HUES48 (cell line): ENCODE data around the gene DBNL.
A peak's percentile ranks its signal among the peaks of the same experiment; 100 is the strongest.

Experiments
- H3K27ac ChIP-seq: one replicate; pipeline ENCODE4 v1.7.0; 2013; ENCODE audit warnings: low read depth, low read length, inconsistent platforms
- H3K27me3 ChIP-seq: 2 replicates; pipeline ENCODE4 v1.6.1; 2013; ENCODE audit warnings: mild to moderate bottlenecking, low read length; ENCODE audit not compliant: control insufficient read depth, insufficient read depth
- H3K36me3 ChIP-seq: 2 replicates; pipeline ENCODE4 v1.6.1; 2013; ENCODE audit warnings: low read length; ENCODE audit not compliant: control insufficient read depth, insufficient read depth
- H3K4me1 ChIP-seq: 2 replicates; pipeline ENCODE4 v1.6.1; 2013; ENCODE audit warnings: mild to moderate bottlenecking, low read length; ENCODE audit not compliant: control insufficient read depth, insufficient read depth
- H3K4me3 ChIP-seq: 2 replicates; pipeline ENCODE4 v1.5.1; 2013; ENCODE audit warnings: mild to moderate bottlenecking, low read depth, low read length
- H3K9ac ChIP-seq: 2 replicates; pipeline ENCODE4 v1.6.1; 2013; ENCODE audit warnings: mild to moderate bottlenecking, low read depth, low read length, moderate library complexity
- H3K9me3 ChIP-seq: 2 replicates; pipeline ENCODE4 v1.6.1; 2013; ENCODE audit warnings: low read length; ENCODE audit not compliant: control insufficient read depth, insufficient read depth

DBNL gene

GRCh38 chr7:44081266-44081748 lies 36.8 kb downstream of the DBNL start:
- Histone ChIP-seq H3K4me3 (peak overlapping the region; percentile 77; the same call in 1 of the 2 replicates), H3K4me1 (0 out of 2 replicates have a peak, but pooled peaks cover 4% of the 10 kb centered on the region), H3K36me3 (peaks cover 47% of the 10 kb centered on the region), H3K9me3 (no peaks in the 10 kb centered on the region), H3K27ac (no peak overlapping the region), H3K27me3 (peaks cover 5% of the 10 kb centered on the region), H3K9ac (no peak overlapping the region)

- H3K36me3 ChIP-seq: peaks cover 33% of the 10 kb centered on the region
- H3K27me3 ChIP-seq: peaks cover 5% of the 10 kb centered on the region
- peak overlapping the region; percentile 34; the same call in 1 of the 2 replicates for H3K9ac ChIP-seq
- no peak overlapping the region for H3K27ac ChIP-seq
- H3K4me1 ChIP-seq: 0 out of 2 replicates have a peak, but pooled peaks cover 4% of the 10 kb centered on the region
- no peaks in the 10 kb centered on the region for H3K9me3 ChIP-seq
- H3K4me3 ChIP-seq: peak overlapping the region; percentile 71
Measured at GRCh38 chr7:44082541-44083207, 38.2 kb downstream of the DBNL start.

- Histone ChIP-seq H3K36me3 (peaks cover 22% of the 10 kb centered on the region), H3K4me1 (0 out of 2 replicates have a peak, but pooled peaks cover 4% of the 10 kb centered on the region), H3K4me3 (no peak overlapping the region), H3K9ac (no peak overlapping the region), H3K27me3 (peaks cover 5% of the 10 kb centered on the region), H3K9me3 (no peaks in the 10 kb centered on the region), H3K27ac (no peak overlapping the region)
Measured at GRCh38 chr7:44083796-44084195, 39.3 kb downstream of the DBNL start.

- H3K4me3 ChIP-seq: no peak overlapping the region
- H3K4me1 ChIP-seq: 0 out of 2 replicates have a peak, but pooled peaks cover 4% of the 10 kb centered on the region
- peaks cover 14% of the 10 kb centered on the region for H3K36me3 ChIP-seq
- H3K27me3 ChIP-seq: peaks cover 5% of the 10 kb centered on the region
- no peak overlapping the region for H3K9ac ChIP-seq
- no peaks in the 10 kb centered on the region for H3K9me3 ChIP-seq
- no peak overlapping the region for H3K27ac ChIP-seq
Measured at GRCh38 chr7:44084701-44085100, 40.2 kb downstream of the DBNL start.

- peaks cover 5% of the 10 kb centered on the region; the same call in 1 of the 2 replicates for H3K36me3 ChIP-seq
- no peak overlapping the region for H3K27ac ChIP-seq
- no peaks in the 10 kb centered on the region for H3K9me3 ChIP-seq
- H3K9ac ChIP-seq: no peak overlapping the region
- no peak overlapping the region for H3K4me3 ChIP-seq
- peaks cover 5% of the 10 kb centered on the region for H3K27me3 ChIP-seq
- 0 out of 2 replicates have a peak, but pooled peaks cover 4% of the 10 kb centered on the region for H3K4me1 ChIP-seq
Measured at GRCh38 chr7:44085546-44085945, 41.0 kb downstream of the DBNL start.

- 0 out of 2 replicates have a peak, but pooled peaks cover 4% of the 10 kb centered on the region for H3K4me1 ChIP-seq
- H3K4me3 ChIP-seq: no peak overlapping the region
- H3K27me3 ChIP-seq: peaks cover 5% of the 10 kb centered on the region
- H3K9me3 ChIP-seq: no peaks in the 10 kb centered on the region
- H3K36me3 ChIP-seq: no peaks in the 10 kb centered on the region
- H3K27ac ChIP-seq: no peak overlapping the region
- no peak overlapping the region for H3K9ac ChIP-seq
Measured at GRCh38 chr7:44086627-44087026, 42.1 kb downstream of the DBNL start.

- no peak overlapping the region for H3K4me3 ChIP-seq
- H3K36me3 ChIP-seq: no peaks in the 10 kb centered on the region
- 0 out of 2 replicates have a peak, but pooled peaks cover under 1% of the 10 kb centered on the region for H3K4me1 ChIP-seq
- no peak overlapping the region for H3K9ac ChIP-seq
- H3K27me3 ChIP-seq: peaks cover 3% of the 10 kb centered on the region
- no peaks in the 10 kb centered on the region for H3K9me3 ChIP-seq
- no peak overlapping the region for H3K27ac ChIP-seq
Measured at GRCh38 chr7:44087911-44088838, 43.7 kb downstream of the DBNL start.

- no peaks in the 10 kb centered on the region for H3K9me3 ChIP-seq
- no peak overlapping the region for H3K9ac ChIP-seq
- H3K4me1 ChIP-seq: no peaks in the 10 kb centered on the region
- H3K4me3 ChIP-seq: no peak overlapping the region
- H3K27ac ChIP-seq: no peak overlapping the region
- H3K27me3 ChIP-seq: no peaks in the 10 kb centered on the region
- H3K36me3 ChIP-seq: no peaks in the 10 kb centered on the region
Measured at GRCh38 chr7:44093102-44093641, 48.7 kb downstream of the DBNL start.

GRCh38 chr7:44094365-44094764 lies 49.9 kb downstream of the DBNL start:
- Histone ChIP-seq H3K4me3 (no peak overlapping the region), H3K27me3 (no peaks in the 10 kb centered on the region), H3K4me1 (no peaks in the 10 kb centered on the region), H3K27ac (no peak overlapping the region), H3K9ac (no peak overlapping the region), H3K9me3 (no peaks in the 10 kb centered on the region), H3K36me3 (no peaks in the 10 kb centered on the region)

- Histone ChIP-seq H3K9ac (no peak overlapping the region), H3K27ac (no peak overlapping the region), H3K36me3 (no peaks in the 10 kb centered on the region), H3K4me3 (no peak overlapping the region), H3K9me3 (no peaks in the 10 kb centered on the region), H3K27me3 (no peaks in the 10 kb centered on the region), H3K4me1 (no peaks in the 10 kb centered on the region)
Measured at GRCh38 chr7:44094883-44095592, 50.5 kb downstream of the DBNL start.
